CMK (cell line): ENCODE measurements around the gene CAPN1.

Experiments
- DNase-seq: peaks from one replicate; pipeline ENCODE4 v3.0.0-alpha.2; 2010; ENCODE audit warnings: low read depth

The CAPN1 gene

DNA sequence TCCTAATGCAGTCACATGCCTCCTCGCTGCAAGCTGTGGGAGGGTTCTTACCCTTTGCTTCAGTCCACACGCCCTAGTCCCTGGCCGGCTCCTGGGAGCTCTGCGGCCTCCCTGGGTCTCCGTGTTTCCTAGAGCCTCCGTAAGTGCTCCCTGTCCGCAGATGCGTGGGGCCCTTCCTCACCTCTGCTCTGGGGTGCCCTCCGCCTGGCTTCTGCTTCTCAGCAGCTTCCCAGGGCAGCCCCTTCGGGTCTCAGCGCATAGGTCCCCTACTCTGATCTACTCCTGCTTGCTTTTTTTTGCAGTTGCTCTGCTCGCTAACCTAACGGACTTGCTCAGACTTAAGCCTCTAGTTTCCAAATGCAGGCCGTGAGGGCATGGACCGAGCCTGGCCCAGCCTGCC lies 22.4 kb downstream of the CAPN1 start:
- DNase-seq = no peak

GRCh38 chr11:65204646-65205601 lies 23.2 kb downstream of the CAPN1 start:
- DNase-seq = no peak

DNA sequence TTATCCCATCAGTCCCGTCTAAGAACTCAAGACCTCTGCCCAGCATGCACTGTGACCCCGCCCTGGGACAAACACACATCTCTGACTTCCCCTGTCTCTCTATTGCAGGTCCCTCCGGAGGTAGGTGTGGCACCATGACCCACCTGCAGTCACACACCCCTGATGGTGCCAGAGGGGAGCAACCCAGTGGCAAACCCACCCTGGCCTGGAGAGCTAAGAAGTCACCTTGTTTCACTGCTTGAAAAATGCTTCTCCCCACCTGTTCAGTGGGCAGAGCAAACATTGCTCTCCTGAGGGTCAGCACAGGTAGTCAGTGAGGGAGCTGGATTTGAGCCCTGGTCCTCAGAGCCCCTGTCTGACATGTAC lies 23.9 kb downstream of the CAPN1 start:
- no peak for DNase-seq

DNA sequence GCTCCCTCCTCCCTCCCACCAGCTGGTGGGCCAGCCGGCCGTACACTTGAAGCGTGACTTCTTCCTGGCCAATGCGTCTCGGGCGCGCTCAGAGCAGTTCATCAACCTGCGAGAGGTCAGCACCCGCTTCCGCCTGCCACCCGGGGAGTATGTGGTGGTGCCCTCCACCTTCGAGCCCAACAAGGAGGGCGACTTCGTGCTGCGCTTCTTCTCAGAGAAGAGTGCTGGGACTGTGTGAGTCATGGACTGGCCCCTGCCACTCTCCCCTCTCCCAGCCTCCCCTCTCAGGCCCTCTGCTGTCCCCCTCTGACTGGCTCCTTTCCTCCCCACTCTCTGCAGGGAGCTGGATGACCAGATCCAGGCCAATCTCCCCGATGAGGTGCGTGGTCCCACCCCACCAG lies 24.7 kb downstream of the CAPN1 start:
- DNase-seq = no peak

GRCh38 chr11:65206901-65207300 lies 25.2 kb downstream of the CAPN1 start:
- no peak for DNase-seq

GRCh38 chr11:65207918-65208784 lies 26.4 kb downstream of the CAPN1 start:
- no peak for DNase-seq

GRCh38 chr11:65208785-65209710 lies 27.3 kb downstream of the CAPN1 start:
- no peak for DNase-seq

- DNase-seq = no peak
Observed at GRCh38 chr11:65209711-65210360, 28.1 kb downstream of the CAPN1 start.

DNA sequence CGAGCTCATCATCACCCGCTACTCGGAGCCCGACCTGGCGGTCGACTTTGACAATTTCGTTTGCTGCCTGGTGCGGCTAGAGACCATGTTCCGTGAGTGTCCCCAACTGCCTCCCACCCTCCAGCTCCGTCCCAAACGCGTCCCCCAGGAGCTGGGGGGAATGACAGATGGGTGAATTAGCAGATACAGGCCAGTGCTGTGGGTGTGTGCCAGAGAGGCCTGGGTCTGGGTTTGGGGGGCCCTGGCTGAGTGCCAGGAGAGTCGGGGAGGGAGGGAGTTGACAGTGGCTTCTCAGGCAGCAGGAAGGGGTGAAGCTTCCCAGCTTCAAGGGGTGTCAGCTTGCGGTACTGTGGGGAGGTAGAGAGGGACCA lies 28.6 kb downstream of the CAPN1 start:
- DNase-seq = no peak

- DNase-seq = no peak
Observed at GRCh38 chr11:65210748-65211147, 29.0 kb downstream of the CAPN1 start.

GRCh38 chr11:65211293-65212105 lies 29.8 kb downstream of the CAPN1 start:
- no peak for DNase-seq

- DNase-seq = peak; percentile 31
Observed at GRCh38 chr11:65212226-65212801, 30.6 kb downstream of the CAPN1 start.

DNA sequence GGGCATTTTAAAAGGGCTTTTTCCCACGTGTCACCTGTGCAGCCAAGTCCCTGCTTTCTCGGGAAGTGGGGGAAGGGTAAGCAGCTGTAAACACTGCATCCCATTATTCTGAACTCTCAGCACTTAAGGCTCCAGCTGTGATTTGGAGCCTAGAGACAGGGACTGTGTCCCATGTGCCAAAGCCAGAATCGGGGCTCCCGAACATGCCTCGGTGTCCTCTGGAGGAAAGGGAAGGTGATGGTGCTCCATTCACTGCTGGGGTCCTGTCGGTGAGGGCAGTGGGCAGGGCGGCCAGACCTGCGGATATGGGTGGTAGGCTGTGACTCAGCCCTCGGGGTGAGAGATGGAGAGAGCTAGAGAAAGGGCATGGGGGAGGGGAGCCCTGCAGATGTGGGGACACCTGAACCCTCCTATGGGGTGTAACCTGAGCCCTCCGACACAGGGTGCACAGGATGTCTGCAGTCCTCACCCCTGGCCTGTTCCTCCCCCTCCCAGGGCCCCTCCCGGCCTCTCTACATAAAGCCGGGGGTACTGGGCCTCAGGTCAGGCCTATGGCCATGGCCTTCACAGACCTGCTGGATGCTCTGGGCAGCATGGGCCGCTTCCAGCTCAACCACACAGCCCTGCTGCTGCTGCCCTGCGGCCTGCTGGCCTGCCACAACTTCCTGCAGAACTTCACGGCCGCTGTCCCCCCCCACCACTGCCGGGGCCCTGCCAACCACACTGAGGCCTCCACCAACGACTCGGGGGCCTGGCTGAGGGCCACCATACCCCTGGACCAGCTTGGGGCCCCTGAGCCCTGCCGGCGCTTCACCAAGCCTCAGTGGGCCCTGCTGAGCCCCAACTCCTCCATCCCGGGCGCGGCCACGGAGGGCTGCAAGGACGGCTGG lies 31.8 kb downstream of the CAPN1 start:
- DNase-seq = peak; percentile 42

DNA sequence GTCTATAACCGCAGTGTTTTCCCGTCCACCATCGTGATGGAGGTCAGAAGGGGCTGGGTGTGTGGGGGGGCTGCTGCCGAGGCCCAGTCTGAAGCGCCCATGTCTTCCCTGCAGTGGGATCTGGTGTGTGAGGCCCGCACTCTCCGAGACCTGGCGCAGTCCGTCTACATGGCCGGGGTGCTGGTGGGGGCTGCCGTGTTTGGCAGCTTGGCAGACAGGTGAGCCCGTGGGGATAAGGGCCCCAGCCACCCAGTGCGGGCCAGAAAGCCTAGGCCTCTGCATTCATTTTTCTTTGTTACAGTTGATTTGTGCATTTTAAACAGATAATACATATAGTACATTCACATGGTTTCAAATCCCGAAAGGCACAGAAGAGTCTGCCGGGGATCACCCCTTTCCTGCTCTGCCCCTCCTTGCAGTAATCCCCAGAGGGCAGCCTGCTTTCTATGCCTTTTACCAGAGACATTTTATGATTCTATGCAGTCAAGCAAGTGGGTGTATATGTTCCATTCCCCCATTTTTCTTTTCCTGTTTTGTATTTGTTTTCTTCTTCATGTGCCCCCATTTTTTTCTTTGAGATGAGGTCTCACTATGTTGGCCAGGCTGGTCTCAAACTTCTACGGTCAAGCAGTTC lies 32.6 kb downstream of the CAPN1 start:
- no peak for DNase-seq

DNA sequence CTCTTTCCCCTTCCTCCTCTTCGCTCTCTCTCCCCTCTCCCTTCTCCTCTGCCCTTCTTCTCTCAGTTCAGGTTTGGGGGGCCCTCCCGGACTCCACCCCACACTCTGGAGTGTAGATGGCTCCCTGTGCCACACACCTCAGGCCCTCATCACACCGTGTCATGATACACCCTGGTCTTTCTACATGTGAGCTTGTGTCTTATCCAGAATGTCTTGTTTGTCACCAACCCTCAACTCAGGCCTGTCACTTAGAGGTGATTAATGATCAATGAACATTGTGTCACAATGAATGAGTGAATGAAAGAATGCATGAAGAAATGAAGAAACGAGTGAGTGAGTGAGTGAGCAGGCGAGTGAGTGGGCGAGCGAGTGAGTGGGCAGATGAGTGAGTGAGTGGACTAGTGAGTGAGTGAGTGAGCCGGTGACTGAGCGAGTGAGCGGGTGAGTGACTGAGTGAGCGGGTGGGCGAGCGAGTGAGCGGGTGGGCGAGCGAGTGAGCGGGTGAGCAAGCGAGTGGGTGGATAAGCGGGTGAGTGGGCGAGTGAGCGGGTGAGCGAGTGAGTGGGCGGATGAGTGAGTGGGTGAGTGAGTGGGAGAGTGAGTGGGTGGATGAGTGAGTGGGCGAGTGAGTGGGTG lies 33.8 kb downstream of the CAPN1 start:
- no peak for DNase-seq

DNA sequence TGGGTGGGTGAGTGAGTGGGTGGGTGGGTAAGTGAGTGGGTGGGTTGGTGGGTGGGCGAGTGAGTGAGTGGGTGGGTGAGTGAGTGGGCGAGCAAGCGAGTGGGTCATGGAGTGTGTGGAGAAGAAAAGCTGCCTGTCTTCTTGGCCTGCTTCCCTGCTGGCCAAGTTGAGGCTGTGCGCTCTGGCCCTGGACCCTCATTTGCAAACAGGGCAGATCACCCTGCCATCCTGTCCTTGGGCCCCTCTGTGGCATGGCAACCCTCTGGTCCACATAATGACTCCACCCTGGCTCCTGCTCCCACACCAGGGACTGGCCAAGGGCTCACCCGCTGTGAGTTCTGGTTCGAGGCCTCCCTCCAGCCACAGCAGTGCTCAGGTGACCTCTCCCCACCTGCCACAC lies 35.1 kb downstream of the CAPN1 start:
- DNase-seq = no peak

- no peak for DNase-seq
Observed at GRCh38 chr11:65217441-65218423, 36.0 kb downstream of the CAPN1 start.
